Measurements from ENCODE around the gene PELI1.
"Not testable (repeated sequence)": the region's sequence is repeated elsewhere in the genome, so short reads cannot be mapped to it uniquely, and the experiment has no call there.

PELI1 gene

DNA sequence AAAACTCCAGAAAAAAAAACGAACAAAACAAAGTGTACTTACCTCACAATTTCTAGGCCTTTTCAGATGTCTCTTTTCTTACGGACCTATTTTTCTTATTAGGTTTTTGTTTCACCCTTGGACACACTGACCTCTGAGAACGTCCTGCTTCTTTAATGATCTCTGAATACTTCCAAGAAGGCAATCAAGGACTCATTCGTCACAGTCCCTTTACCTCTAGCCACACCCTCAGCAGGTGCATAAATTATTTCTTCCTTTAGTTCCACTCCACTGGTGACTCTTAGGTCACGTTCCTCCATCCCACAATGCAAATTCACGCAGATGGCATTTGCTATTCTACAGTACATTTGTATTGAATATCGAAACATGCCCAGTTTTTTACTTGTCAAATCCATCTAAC, 21.9 kb downstream of the PELI1 start:
- no peak for DNase-seq (ENCODE audit: low spot score)

DNA sequence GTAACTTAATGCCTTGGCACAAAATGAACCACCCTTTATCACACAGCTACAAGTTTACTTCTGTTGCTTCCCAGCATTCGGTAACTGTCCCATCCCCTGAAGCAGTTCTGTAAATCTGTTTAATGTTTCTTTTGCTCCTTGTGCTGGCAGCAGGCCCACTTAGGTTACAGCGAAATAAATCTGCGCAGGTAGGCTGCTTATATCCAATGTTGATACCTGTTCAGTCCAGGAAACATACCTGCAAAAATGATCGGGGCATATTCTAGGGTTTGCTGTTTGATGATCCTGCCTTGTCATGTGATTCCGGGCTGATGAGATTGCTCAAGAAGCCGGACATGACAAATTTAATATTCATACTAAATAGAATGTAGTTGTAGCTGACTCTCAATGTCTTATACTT, 23.3 kb downstream of the PELI1 start:
- DNase-seq (ENCODE audit: low spot score), result no peak

DNA sequence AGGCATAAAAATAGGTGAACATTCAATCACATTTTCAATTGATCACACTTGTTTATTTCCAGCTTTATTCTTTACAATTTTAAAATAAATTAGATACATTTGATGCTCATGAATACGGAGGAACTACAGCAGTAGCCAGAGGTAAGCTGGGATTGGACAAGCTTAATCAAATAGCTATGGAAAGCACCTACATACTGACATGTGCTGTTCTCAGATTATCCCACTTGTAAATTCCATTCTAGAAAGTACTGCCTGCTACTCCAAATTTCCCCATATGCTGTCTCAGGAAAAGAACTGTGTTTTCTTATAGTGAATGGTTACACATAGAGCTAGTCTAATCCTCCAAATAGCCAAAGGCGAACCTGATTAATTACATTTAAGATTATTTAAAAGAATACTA, 24.2 kb downstream of the PELI1 start:
- DNase-seq (ENCODE audit: low spot score), result no peak

DNA sequence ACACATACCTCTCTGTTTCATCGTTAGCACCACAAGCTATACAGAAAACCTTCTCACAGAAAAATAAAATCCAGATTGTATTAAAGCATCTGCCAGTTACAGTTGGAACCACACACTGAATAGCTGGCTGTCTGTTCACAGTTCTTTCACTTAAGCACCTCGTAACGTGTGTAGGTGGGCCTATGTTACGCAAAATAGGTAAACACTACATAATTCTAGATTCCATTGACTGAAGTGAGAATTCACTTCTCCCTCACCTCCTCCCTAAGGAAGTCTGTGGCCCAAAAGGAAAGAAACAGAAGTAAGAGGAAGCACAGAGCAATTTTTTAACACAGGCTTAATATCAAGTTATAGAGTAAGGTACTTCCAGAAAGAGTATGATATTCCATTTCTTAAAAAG, 24.9 kb downstream of the PELI1 start:
- no peak for DNase-seq (ENCODE audit: low spot score)

DNA sequence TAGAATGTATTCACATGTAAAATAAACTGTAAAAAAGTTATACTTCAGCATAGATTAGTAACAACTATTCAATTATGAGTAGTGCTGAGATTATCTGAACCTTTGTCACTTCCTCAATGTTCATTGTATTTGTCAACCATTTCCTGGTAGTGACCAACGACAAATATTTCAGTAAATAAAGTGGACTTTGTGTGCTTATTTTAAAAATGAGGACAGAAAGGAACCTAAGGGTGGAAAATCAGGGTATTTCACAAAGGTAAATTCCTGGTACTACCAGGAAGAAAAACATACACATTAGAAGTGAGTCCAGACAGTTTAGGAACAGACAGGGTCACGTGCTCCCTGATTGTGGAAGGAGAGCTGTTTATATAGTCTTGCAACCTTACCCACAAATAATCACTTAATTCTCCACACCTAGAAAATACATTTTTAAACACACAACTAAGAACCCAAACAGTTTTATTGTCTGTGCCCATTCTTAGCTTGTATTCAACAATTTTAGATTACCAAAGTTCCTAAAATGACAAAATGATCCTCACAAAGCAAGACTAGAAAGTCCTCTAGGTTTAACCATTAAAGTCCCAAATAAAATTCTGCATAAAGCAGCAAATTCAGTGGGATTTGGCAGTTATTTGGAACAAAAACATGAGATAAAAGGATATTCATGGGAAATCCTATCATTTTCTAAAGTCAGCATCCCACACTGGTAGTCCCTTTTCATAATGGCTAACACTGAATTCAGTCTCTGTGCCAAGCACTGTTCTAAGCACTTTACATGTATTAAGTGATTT, 28.2 kb downstream of the PELI1 start:
- peak; percentile 75 for DNase-seq (ENCODE audit: low spot score)

DNA sequence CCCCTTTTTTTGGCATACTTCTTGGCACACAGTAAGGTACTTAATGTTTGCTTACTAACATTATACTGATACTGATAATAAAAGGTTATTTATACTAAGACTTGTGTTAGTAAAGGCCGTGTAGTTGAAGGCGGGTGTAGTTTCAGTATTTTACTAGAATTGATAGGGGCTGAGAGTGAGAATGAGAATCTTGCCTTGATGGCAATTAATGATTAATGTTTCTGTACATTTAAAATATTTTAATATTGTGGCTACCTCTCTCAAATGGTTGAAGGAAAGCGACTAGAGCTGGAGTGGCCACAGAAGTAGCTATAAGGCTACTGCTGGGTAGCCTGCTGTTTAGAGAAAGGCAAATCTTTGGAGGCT, 29.3 kb downstream of the PELI1 start:
- DNase-seq (ENCODE audit: low spot score), result no peak

DNA sequence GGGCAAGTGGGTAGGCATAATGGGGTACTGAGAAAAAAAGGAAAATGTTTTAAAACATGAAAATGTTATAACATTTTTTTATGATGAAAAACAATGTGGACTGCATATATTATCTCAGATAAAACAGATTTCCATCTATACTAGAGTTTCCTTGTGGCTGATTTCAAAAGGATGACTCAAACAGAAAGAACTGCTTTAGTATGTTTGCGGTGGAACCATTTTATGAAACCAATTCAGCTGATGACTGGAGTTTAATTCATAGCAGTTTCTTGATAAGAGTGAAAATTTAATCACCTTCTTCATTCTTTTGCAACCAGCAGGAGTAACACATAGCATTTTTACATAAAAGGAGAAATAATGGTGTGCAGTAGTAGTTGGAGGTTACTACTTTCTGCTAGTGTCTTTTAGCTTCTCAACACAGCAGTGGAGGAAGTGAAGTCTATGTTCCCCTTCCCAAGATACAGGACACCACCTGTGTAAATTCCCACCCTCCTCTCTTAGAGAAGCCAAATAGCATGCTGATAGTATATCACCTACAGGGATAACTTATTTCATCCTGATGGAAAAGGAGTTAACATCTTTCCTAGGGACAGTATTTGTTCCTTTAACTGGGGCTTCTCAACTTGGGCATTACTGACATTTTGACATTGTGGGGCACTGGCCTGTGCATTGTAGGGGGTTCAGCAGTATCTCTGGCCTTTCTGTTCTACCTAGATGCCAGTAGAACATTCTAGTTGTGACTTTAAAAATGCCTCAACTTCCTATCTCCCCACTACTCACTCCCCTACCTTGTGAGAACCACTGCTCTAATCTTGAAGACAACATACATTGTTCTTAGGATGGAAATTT, 29.9 kb downstream of the PELI1 start:
- DNase-seq (ENCODE audit: low spot score), result peak; percentile 36

DNA sequence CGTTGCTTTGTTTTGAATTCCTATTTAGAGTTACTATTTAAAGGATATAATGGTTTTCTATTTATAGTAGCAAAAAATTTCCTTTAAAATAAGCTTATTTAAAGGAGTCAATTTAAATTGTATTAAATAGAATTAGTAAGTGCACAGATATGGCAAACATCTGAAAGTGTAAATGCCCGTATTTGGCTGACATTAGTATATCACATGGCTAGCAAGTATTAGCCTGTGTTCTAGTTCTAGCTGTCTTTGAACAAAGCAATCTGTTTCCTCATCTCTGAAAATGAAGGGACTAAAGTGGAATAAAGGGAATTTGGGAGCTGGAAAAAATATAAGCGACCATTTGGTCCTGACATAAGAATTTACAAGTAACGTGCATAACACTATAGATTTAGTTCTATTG, 32.2 kb downstream of the PELI1 start:
- no peak for DNase-seq (ENCODE audit: low spot score)

DNA sequence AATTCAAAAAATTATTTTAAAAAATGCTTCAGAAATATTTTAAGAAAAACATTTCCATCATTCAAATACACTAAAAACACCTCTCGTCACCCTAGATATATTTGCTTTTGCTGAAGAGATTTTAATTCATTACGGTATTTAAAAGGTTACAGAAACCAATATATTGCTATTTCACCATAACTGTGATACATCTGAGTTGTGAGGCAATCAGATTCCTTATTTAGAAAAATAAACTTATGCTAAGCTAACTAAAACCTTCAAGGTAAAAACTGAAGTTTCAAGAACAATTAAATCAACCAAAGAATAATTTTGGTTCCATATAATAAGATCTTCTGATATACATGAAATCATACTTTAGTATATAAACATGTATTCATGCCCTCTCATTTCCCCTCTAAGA, 32.8 kb downstream of the PELI1 start:
- DNase-seq (ENCODE audit: low spot score), result no peak

DNA sequence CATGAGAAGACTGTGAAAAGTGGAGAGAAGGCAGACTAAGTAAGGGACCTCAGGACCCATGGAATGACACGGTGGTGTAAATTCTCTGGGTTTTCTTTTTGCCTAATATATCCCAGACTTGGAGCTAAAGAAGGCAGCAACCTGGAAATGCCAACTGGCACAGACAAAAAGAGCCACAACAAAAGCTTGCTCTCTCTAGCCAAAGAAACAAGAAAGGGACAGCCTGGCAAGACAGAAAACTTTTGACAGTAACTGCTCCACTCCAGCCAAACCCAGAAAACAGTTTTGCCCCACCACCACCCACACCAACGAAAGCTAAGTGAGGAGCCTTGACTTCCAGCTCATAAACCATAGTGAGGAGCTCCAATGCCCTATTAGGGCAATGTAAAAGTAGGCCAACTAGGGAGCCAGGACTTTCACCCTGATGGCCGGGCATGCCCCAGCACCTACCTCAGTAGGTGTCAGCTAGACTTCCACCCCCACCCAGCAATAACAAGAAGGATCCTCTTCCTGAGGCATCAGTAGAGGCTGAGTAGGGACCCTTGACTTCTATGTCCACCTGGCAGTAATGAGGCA, 35.5 kb downstream of the PELI1 start:
- no peak for DNase-seq (ENCODE audit: low spot score)

DNA sequence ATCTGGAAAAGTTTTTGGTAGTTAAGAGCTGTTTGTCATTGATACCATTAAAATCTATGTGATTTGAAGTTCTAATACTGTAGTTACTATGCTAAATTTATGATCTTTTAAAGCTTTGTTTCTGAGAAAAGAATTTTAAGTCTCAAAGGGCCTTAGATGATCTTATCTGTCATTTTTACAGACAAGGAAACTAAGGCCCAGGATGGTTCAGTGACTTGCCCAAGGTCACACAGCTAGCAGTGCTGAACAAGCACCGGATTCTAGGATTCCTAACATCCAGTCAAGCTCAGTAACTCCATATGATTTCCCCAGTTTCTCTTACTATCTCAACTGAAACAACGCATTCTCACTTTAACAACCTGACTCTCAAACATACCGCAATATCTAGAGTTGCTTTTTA, 37.7 kb downstream of the PELI1 start:
- DNase-seq (ENCODE audit: low spot score), result no peak

DNA sequence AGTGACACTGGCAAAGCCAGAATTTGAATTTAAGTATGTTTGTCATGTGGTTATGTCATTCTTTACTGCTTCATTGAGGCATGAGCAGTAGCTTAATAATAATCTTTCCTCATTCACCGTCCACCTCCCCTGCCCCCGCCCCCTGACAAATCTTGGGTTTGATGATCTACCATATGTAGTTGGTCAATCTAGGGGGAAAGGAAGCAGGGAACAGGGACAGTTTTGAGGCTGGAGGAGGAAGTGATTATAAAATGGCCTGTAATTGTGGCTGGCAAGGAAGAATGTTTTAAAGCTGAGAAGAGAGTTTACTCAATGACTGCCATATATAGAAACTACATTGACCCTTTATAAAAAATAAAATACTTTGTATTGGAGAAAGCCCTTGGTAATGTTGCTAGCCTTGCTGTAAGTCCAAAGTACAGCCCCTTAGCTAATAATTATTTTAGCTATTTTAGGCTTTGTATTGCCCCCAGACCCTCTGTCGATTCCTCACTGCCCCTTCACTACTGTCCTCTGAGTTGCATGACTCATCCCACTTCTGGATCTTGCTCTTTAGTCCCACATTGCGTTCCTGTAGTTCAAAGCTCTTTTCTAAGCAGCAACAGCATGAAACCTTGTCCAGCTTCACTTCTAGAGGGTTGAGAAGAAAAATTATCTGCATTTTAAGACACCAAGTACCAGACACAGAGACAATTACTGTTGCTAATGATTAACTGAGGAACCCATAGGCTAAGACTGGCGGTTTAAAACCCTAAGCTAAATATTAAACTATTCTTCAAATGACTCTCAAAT, 38.4 kb downstream of the PELI1 start:
- DNase-seq (ENCODE audit: low spot score), result no peak

DNA sequence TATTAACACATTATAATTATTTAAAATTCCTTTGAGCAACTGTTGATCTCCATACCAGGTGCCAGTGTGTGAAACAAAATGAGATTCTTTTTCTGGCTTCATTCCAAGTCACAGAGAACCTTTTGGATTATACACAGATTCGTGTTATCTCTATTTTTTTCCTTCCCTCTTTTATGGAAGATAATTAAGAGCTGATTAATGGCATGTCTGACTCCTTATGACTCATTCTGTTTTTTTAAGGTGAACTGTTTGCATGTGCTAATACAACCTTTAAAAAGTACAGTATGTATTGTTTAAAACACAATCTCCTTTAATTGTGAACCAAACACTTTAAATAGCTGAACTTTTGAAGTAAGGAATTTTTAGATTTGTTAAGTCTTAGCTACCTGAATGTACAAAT, 39.3 kb downstream of the PELI1 start:
- no peak for DNase-seq (ENCODE audit: low spot score)

DNA sequence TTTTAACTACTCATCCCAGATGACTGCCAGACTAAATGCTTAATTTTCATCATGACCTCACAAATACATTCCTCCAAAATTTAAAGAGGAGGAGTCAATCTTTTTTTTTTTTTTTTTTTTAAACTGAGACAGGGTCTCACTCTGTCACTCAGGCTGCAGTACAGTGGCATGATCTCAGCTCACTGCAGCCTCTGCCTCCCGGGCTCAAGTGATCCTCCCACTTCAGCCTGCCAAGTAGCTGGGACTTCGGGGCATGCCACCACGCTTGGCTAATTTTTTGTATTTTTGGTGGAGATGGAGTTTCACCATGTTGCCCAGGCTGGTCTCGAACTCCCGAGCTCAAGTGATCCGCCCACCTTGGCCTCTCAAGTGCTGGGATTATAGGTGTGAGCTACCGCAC, 41.5 kb downstream of the PELI1 start:
- not testable (repeated sequence) for DNase-seq (ENCODE audit: low spot score)

DNA sequence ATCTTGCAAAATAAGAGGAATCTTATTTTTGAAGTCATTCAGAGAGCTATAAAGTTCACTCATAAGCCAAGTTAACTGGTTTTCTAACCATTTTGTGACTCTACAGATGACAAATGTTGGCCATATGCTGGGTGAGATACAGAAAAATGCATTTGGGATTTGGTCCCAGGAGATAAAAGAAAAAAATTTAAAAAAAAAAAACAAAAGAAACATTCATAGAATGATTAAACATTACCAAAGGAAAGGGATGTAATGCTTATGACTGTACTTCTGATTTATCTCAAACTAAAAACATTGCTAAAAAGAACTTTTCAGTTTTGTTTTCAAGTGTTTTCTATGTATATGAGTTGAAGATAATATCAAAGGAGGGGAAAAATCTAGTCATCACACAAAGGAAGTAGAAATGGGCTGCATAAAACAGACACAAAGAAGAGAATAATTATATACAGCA, 43.1 kb downstream of the PELI1 start:
- DNase-seq (ENCODE audit: low spot score), result no peak

DNA sequence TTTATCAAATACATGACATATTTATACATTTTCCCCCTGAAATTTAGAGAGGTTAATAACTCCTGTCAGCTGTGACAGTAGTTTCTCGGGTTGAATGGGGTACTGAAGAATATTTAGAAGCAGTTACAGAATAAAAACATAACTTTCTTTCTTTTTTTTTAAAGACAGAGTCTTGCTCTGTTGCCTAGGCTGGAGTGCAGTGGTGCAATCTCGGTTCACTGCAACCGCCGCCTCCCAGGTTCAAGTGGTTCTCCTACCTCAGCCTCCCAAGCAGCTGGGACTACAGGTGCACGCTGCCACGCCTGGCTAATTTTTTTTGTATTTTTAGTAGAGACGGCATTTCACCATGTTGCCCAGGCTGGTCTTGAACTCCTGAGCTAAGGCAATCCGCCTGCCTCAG, 43.6 kb downstream of the PELI1 start:
- not testable (repeated sequence) for DNase-seq (ENCODE audit: low spot score)

DNA sequence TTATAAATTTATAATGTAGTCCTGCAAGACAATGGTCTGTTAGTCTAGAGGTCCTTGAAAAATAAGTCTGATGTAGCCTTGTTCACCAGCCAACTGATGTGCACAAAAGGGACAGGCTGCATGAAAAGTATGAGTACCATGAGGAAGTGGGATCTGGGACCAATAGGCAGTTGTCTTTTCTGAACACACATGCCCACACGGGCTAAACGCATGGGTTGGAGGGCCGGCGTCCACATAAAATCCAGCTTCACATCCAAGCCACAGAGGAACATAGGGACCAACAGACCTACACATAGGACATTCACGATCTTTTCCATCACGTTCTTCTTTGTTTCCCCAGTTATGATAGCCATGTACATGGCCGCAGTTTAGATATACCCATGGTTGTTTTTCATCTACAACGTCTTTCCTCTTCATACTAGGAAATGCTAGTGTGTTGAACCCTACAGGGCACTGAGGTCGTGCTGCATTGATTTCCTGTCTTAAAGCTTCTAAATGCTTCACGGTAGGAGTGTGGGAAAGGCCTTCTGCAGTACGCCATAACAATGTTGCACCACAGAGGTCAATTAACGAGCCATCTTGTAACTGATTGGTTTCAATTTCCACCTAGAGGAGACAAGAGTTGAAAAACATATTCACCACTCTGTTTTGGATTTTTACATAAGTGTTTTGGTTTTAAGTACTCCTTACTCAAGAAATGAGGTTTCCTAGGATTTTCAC, 49.4 kb downstream of the PELI1 start:
- no peak for DNase-seq (ENCODE audit: low spot score)

DNA sequence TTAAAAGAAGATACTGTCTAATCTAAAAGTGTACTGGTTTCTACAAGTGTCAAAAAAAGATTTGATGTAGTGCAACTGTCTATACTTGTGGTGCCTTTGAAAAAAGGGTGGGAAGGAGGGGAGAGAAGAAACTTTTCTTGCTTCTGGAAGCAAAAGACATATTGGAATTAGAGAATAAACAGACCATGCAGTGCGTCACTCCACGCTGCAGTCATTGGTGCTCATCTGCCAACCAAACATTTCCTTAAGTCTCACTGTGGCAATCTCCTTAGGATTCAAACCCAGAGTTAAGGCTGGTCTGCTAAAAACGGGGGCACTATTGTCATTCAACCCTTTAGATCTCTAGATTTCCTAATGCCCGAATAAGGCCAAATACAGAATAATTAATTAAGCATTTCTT, 50.9 kb downstream of the PELI1 start:
- no peak for DNase-seq (ENCODE audit: low spot score)

DNA sequence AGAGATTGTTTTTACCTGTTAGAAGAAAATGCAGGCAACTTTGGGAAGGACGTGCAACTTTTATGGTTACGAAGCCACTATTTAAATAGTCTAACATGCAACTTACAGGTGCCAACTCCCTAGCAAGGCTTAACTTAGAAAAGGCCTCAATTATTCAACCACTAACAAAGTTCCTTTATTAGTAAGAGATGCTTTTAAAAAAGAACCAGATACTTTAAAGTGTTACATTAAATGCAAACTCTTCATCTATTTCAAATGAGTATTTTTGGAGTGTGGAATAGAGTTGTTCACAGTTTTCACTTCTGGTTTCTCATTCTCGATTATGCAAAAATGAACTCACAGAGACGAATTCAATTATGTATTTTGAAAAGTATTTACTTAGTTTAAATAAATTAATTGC, 51.7 kb downstream of the PELI1 start:
- no peak for DNase-seq (ENCODE audit: low spot score)

DNA sequence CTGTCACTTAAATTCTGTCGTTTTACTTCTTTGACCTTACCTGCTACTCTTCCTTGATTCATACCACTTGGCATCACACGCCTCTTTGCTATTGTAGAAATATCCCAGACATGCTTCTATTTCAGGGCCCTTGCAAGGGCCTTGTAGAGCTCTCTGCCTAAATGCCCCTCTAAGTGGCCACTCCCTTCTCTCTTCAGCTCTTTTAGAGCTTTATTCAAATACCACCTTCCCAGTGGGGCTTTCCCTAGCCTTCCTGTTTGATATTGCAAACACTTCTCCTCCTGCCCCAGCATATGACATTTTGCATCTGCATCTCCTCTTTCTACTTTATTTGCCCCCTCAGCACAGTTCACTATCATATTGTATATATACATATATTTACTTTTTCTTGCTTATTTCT, 54.0 kb downstream of the PELI1 start:
- no peak for DNase-seq (ENCODE audit: low spot score)

DNA sequence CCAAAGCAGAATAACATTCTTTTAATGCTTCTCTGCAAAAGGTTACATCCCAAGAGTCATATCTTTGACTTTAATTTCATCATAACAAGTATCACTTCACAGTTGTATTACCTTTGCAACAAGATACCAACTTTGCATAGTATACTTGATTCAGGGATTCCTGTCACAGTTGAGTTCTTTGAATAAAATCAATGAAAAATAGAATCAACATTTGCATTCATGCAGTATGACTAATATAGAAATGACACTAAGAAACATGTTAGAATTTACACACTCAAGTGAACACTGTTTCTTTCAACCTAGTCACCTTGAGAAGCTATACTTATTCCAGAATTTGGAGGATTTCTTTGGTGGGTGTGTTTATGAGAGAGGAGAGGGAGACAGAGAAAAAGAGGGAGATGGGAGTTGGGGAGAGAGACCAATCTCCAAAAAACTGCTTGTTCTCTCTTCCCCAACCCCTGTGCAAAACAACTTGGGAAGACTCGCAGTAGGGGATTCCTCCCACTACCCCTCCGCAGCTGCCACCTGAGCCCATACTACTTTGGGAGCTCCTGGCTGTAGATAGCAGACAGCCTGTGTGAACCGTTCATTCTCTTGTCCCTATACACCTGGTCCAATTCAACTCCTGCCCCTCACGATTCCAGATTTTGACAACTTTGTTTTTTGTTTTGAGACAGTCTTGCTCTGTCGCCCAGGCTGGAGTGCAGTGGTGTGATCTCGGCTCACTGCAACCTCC, 57.7 kb downstream of the PELI1 start:
- no peak for DNase-seq (ENCODE audit: low spot score)
